ENCODE data around the gene FOXL1. TPM values are rescaled to one million over a fixed set of nuclear protein-coding genes. Genes with fewer than 3 reads are reported as not detected.

Gene FOXL1
- total RNA-seq, 1 experiment from 2014 or later, result 9.3 TPM

DNA sequence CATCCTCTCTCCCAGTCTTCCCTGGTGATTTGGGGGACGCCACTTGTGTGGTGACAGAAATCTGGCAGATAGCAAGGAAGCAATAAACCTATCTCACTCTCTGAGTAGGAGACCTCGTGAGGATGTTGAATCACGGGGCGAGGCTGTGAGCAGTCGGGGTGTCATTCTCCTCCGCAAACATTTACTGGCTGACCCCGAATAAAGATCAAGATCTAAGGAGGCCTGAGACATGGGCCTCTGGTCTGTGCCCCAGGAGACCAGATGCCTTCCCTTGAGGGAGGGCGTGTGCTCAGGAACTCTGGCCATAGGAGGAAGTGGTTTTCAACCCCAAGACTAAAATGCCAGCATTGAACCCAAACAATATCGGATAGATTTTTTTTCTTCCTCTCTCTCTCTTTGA, 53.1 kb downstream of the FOXL1 start:
- Histone ChIP-seq H3K36me3 (ENCODE audit: control insufficient read depth, insufficient read depth, low read length) (no peaks in the 10 kb centered on the region), H3K27ac (ENCODE audit: low read length) (no peak overlapping the region), H3K4me1 (ENCODE audit: control insufficient read depth, insufficient read depth, low read length) (no peaks in the 10 kb centered on the region), H3K4me3 (ENCODE audit: low read depth in 2 of 2, low read length in 2 of 2) (no peak overlapping the region), H3K27me3 (ENCODE audit: control insufficient read depth, insufficient read depth, low read length) (no peaks in the 10 kb centered on the region), H3K9me3 (ENCODE audit: control insufficient read depth, insufficient read depth, low read depth, low read length) (no peaks in the 10 kb centered on the region)
- in situ Hi-C loops (cut with HindIII; ENCODE audit: low pct_unique_long_range_greater_than_20kb, low sequenced_read_pairs) (no loop called here), intact Hi-C loops (cut with micrococcal nuclease; ENCODE audit: unreplicated experiment) (no loop called here)
- TF ChIP-seq SIN3A (IDR thresholded peaks at IDR 0.05; ENCODE audit: borderline replicate concordance, insufficient read depth, low read depth, low read length), result no peak
- TF ChIP-seq, protein P1, sequence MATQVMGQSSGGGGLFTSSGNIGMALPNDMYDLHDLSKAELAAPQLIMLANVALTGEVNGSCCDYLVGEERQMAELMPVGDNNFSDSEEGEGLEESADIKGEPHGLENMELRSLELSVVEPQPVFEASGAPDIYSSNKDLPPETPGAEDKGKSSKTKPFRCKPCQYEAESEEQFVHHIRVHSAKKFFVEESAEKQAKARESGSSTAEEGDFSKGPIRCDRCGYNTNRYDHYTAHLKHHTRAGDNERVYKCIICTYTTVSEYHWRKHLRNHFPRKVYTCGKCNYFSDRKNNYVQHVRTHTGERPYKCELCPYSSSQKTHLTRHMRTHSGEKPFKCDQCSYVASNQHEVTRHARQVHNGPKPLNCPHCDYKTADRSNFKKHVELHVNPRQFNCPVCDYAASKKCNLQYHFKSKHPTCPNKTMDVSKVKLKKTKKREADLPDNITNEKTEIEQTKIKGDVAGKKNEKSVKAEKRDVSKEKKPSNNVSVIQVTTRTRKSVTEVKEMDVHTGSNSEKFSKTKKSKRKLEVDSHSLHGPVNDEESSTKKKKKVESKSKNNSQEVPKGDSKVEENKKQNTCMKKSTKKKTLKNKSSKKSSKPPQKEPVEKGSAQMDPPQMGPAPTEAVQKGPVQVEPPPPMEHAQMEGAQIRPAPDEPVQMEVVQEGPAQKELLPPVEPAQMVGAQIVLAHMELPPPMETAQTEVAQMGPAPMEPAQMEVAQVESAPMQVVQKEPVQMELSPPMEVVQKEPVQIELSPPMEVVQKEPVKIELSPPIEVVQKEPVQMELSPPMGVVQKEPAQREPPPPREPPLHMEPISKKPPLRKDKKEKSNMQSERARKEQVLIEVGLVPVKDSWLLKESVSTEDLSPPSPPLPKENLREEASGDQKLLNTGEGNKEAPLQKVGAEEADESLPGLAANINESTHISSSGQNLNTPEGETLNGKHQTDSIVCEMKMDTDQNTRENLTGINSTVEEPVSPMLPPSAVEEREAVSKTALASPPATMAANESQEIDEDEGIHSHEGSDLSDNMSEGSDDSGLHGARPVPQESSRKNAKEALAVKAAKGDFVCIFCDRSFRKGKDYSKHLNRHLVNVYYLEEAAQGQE (IDR thresholded peaks at IDR 0.05; ENCODE audit: insufficient read depth in 1 of 2, low read depth in 2 of 2, low read length in 1 of 2), result no peak
- no peak for TF ChIP-seq POLR2AphosphoS5 (IDR thresholded peaks at IDR 0.05; ENCODE audit: low read depth, low read length)
- no peak for TF ChIP-seq TCF7L2 (IDR thresholded peaks at IDR 0.05; ENCODE audit: low read depth, low read length)
- TF ChIP-seq CTCF (IDR thresholded peaks at IDR 0.05), result no peak
- CTCF ChIA-PET, result no interaction called here
- POLR2A ChIA-PET, result no interaction called here
- ATAC-seq (no peak), DNase-seq (ENCODE audit: low read depth, low spot score) (no peak)
- BruUV-seq (replicated peaks), result no TSS peak

Other genes starting within 250 kb of the FOXL1 start
- 0.10 TPM for gene FOXF1, start 68.0 kb upstream of the FOXL1 start, total RNA-seq (2021; ENCODE audit: unreplicated experiment)
- 16.5 TPM for gene MTHFSD, start 23.3 kb upstream of the FOXL1 start, total RNA-seq (2021; ENCODE audit: unreplicated experiment)
- 14.9 TPM for gene FOXC2, start 11.7 kb upstream of the FOXL1 start, total RNA-seq (2021; ENCODE audit: unreplicated experiment)